WTC11 (cell line): ENCODE measurements around the gene GPC5. TPM values are rescaled to one million over a fixed set of nuclear protein-coding genes. Genes with fewer than 3 reads are reported as not detected.

Source experiments
- ATAC-seq: fragments of 200-7000 bp; cut with Tn5 transposase; 2 replicates; pipeline ENCODE4 v1.10.0; 2021; ENCODE audit warnings: mild to moderate bottlenecking, moderate library complexity
- CTCF ChIA-PET: fragments of 300-600 bp; sonication (Branson Sonifier 250); formaldehyde crosslinking; loops from one replicate; lab custom pipeline; 2021; ENCODE audit warnings: antibody characterized with exemption; lab: Charles Lee
- POLR2A ChIA-PET: fragments of 350-600 bp; sonication (Branson Sonifier 250); formaldehyde crosslinking; loops from one replicate; lab custom pipeline; 2021; ENCODE audit warnings: antibody characterized with exemption; lab: Charles Lee
- DNase-seq: peaks from one replicate; pipeline ENCODE4 v3.0.0; 2021; ENCODE audit warnings: low spot score
- H3K27ac Mint-ChIP-seq: 2 replicates; pipeline ENCODE4 v1.8.0; 2021; ENCODE audit warnings: mixed read lengths
- H3K27me3 Mint-ChIP-seq: 2 replicates; pipeline ENCODE4 v1.8.0; 2021; ENCODE audit warnings: low read depth, mild to moderate bottlenecking, moderate library complexity, mixed read lengths
- H3K36me3 Mint-ChIP-seq: 2 replicates; pipeline ENCODE4 v1.8.0; 2021; ENCODE audit warnings: mixed read lengths
- H3K4me1 Mint-ChIP-seq: 2 replicates; pipeline ENCODE4 v1.8.0; 2022; ENCODE audit warnings: mixed read lengths
- H3K4me3 Mint-ChIP-seq: 2 replicates; pipeline ENCODE4 v1.8.0; 2021; ENCODE audit warnings: mild to moderate bottlenecking, moderate library complexity, mixed read lengths
- H3K9me3 Mint-ChIP-seq: 2 replicates; pipeline ENCODE4 v1.8.0; 2021; ENCODE audit warnings: mixed read lengths
- EMX1 ChIP-seq: fragments of 250-450 bp; sonication (Bioruptor Pico); IDR thresholded peaks from 2 replicates; pipeline ENCODE4 v1.8.0; 2021; ENCODE audit warnings: mild to moderate bottlenecking
- ESRRA ChIP-seq: sonication (generic); formaldehyde crosslinking; IDR thresholded peaks from 2 replicates; pipeline ENCODE4 v1.8.1; 2022; ENCODE audit warnings: mild to moderate bottlenecking, missing genetic modification reagents, borderline replicate concordance
- FOXJ3 ChIP-seq: sonication (generic); formaldehyde crosslinking; IDR thresholded peaks from 2 replicates; pipeline ENCODE4 v1.9.0; 2021; ENCODE audit warnings: missing genetic modification reagents, mild to moderate bottlenecking, borderline replicate concordance
- GRHL2 ChIP-seq: fragments of 250-450 bp; sonication (Bioruptor Pico); IDR thresholded peaks from 2 replicates; pipeline ENCODE4 v1.8.0; 2022; ENCODE audit warnings: mild to moderate bottlenecking, moderate library complexity; ENCODE audit not compliant: insufficient replicate concordance, severe bottlenecking
- HMGA2 ChIP-seq: fragments of 250-450 bp; sonication (Bioruptor Pico); IDR thresholded peaks from 2 replicates; pipeline ENCODE4 v1.4.0; 2021; ENCODE audit warnings: mild to moderate bottlenecking, moderate library complexity
- JUN ChIP-seq: sonication (generic); formaldehyde crosslinking; IDR thresholded peaks from 2 replicates; pipeline ENCODE4 v1.8.0; 2023; ENCODE audit warnings: mild to moderate bottlenecking, missing genetic modification reagents
- KAT7 ChIP-seq: sonication (generic); formaldehyde crosslinking; IDR thresholded peaks from 2 replicates; pipeline ENCODE4 v1.8.1; 2023; ENCODE audit warnings: missing genetic modification reagents, mild to moderate bottlenecking, borderline replicate concordance
- MYBL2 ChIP-seq: sonication (generic); formaldehyde crosslinking; IDR thresholded peaks from 2 replicates; pipeline ENCODE4 v1.8.1; 2023; ENCODE audit warnings: mild to moderate bottlenecking, moderate library complexity, missing genetic modification reagents
- NR1H2 ChIP-seq: sonication (generic); formaldehyde crosslinking; IDR thresholded peaks from 2 replicates; pipeline ENCODE4 v1.9.0; 2021; ENCODE audit warnings: mild to moderate bottlenecking, moderate library complexity, missing genetic modification reagents
- NR3C1 ChIP-seq: sonication (generic); formaldehyde crosslinking; conservative IDR thresholded peaks from 2 replicates; pipeline ENCODE4 v1.8.1; 2023; ENCODE audit warnings: low read depth, mild to moderate bottlenecking, missing genetic modification reagents
- SOX15 ChIP-seq: fragments of 250-450 bp; sonication (Bioruptor Pico); IDR thresholded peaks from 2 replicates; pipeline ENCODE4 v1.9.0; 2021; ENCODE audit warnings: mild to moderate bottlenecking
- TCF7 ChIP-seq: sonication (generic); formaldehyde crosslinking; IDR thresholded peaks from 2 replicates; pipeline ENCODE4 v1.8.0; 2022; ENCODE audit warnings: mild to moderate bottlenecking, low read depth, missing genetic modification reagents, moderate library complexity
- ZBTB21 ChIP-seq: sonication (generic); formaldehyde crosslinking; IDR thresholded peaks from 2 replicates; pipeline ENCODE4 v1.8.1; 2023; ENCODE audit warnings: mild to moderate bottlenecking, missing genetic modification reagents, borderline replicate concordance
- ZNF219 ChIP-seq: sonication (generic); formaldehyde crosslinking; IDR thresholded peaks from 2 replicates; pipeline ENCODE4 v1.8.0; 2023; ENCODE audit warnings: missing genetic modification reagents, mild to moderate bottlenecking, borderline replicate concordance
- total RNA-seq: library from RNA; stranded (reverse); gene quantifications from 3 replicates; pipeline ENCODE4 v1.2.3, GENCODE V29; 2021
- TF ChIP-seq, protein P1 (sequence below): sonication (generic); formaldehyde crosslinking; IDR thresholded peaks from 2 replicates; pipeline ENCODE4 v1.8.1; 2023; ENCODE audit warnings: mild to moderate bottlenecking, moderate library complexity, missing genetic modification reagents
- TF ChIP-seq, protein P2 (sequence below): sonication (generic); formaldehyde crosslinking; IDR thresholded peaks from 2 replicates; pipeline ENCODE4 v1.8.0; 2022; ENCODE audit warnings: mild to moderate bottlenecking, missing genetic modification reagents
- TF ChIP-seq, protein P3 (sequence below): sonication (generic); formaldehyde crosslinking; IDR thresholded peaks from 2 replicates; pipeline ENCODE4 v1.8.0; 2023; ENCODE audit warnings: missing genetic modification reagents
- TF ChIP-seq, protein P4 (sequence below): fragments of 200-600 bp; IDR thresholded peaks from 2 replicates; pipeline ENCODE4 v1.8.0; 2022; ENCODE audit warnings: antibody characterized with exemption
- TF ChIP-seq, protein P5 (sequence below): sonication (generic); formaldehyde crosslinking; IDR thresholded peaks from 2 replicates; pipeline ENCODE4 v1.8.1; 2023; ENCODE audit warnings: mild to moderate bottlenecking, missing genetic modification reagents
- TF ChIP-seq, protein P6 (sequence below): sonication (generic); formaldehyde crosslinking; IDR thresholded peaks from 2 replicates; pipeline ENCODE4 v1.8.0; 2022; ENCODE audit warnings: mild to moderate bottlenecking, missing genetic modification reagents

The GPC5 gene
- total RNA-seq, 1 experiment from 2014 or later = 0.46 TPM

DNA sequence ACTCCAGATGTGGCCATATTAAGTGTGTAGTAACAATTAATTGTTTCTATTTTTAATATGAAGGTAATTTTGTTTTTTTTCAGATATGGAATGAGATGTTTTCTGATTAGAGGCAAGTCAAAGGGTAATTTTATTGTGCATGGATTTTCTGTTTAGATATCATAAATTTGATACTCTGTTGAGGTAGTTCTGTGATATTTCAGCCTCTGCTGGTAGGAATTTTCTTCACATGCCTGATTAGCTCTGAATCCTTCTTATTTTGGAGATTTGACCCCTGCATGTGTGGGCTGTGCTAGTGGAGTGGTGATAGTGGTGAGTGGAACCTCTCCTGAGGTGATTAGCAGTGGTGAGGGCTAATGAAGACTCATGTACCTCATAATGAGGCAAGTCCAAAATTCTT lies 301.4 kb downstream of the GPC5 start:
- H3K27me3 Mint-ChIP-seq = no peaks in the 10 kb centered on the region
- TF ChIP-seq KAT7 (no peak), ZNF219 (CRISPR knock-in tag) (no peak), FOXJ3 (CRISPR knock-in tag) (no peak), JUN (CRISPR knock-in tag) (no peak), ESRRA (CRISPR knock-in tag) (no peak), GRHL2 (CRISPR knock-in tag) (no peak), SOX15 (CRISPR knock-in tag) (no peak), ZBTB21 (no peak)
- TF ChIP-seq, protein P1, sequence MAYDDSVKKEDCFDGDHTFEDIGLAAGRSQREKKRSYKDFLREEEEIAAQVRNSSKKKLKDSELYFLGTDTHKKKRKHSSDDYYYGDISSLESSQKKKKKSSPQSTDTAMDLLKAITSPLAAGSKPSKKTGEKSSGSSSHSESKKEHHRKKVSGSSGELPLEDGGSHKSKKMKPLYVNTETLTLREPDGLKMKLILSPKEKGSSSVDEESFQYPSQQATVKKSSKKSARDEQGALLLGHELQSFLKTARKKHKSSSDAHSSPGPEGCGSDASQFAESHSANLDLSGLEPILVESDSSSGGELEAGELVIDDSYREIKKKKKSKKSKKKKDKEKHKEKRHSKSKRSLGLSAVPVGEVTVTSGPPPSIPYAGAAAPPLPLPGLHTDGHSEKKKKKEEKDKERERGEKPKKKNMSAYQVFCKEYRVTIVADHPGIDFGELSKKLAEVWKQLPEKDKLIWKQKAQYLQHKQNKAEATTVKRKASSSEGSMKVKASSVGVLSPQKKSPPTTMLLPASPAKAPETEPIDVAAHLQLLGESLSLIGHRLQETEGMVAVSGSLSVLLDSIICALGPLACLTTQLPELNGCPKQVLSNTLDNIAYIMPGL (CRISPR knock-in tag) = no peak
- TF ChIP-seq, protein P2, sequence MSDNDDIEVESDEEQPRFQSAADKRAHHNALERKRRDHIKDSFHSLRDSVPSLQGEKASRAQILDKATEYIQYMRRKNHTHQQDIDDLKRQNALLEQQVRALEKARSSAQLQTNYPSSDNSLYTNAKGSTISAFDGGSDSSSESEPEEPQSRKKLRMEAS (CRISPR knock-in tag) = no peak
- TF ChIP-seq, protein P3, sequence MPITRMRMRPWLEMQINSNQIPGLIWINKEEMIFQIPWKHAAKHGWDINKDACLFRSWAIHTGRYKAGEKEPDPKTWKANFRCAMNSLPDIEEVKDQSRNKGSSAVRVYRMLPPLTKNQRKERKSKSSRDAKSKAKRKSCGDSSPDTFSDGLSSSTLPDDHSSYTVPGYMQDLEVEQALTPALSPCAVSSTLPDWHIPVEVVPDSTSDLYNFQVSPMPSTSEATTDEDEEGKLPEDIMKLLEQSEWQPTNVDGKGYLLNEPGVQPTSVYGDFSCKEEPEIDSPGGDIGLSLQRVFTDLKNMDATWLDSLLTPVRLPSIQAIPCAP (CRISPR knock-in tag) = no peak
- TF ChIP-seq, all 79 proteins: peak for 0
- H3K9me3 Mint-ChIP-seq = peaks cover 7% of the 10 kb centered on the region; the same call in 1 of the 2 replicates
- POLR2A ChIA-PET = no interaction called here
- no peak overlapping the region for H3K4me3 Mint-ChIP-seq
- no peak for ATAC-seq
- no peaks in the 10 kb centered on the region for H3K36me3 Mint-ChIP-seq
- DNase-seq = no peak
- CTCF ChIA-PET = no interaction called here
- H3K27ac Mint-ChIP-seq = no peak overlapping the region
- H3K4me1 Mint-ChIP-seq = no peaks in the 10 kb centered on the region

DNA sequence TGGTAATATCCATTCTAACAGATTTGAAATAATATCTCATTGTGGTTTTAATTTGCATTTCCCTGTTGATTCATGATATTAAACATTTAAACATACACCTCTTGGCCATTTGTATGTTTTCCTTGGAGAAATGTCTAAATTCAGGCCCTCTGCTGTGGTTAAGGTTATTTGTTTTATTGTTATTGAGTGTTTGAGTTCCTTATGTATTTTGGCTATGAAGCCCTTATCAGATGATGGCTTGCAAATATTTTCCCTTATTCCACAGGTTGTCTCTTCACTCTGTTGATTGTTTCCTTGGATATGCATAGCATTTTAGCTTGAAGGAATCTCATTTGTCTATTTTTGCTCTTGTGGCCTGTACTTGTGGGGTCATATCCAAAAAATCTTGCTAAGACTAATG lies 303.6 kb downstream of the GPC5 start:
- CTCF ChIA-PET = no interaction called here
- H3K27ac Mint-ChIP-seq = no peak overlapping the region
- no peak for TF ChIP-seq ZNF219 (CRISPR knock-in tag)
- TF ChIP-seq, protein P1 (CRISPR knock-in tag) = no peak
- TF ChIP-seq NR1H2 (CRISPR knock-in tag) = no peak
- TF ChIP-seq NR3C1 (CRISPR knock-in tag) = no peak
- TF ChIP-seq GRHL2 (CRISPR knock-in tag) = no peak
- TF ChIP-seq SOX15 (CRISPR knock-in tag) = no peak
- TF ChIP-seq JUN (CRISPR knock-in tag) = no peak
- TF ChIP-seq, protein P4, sequence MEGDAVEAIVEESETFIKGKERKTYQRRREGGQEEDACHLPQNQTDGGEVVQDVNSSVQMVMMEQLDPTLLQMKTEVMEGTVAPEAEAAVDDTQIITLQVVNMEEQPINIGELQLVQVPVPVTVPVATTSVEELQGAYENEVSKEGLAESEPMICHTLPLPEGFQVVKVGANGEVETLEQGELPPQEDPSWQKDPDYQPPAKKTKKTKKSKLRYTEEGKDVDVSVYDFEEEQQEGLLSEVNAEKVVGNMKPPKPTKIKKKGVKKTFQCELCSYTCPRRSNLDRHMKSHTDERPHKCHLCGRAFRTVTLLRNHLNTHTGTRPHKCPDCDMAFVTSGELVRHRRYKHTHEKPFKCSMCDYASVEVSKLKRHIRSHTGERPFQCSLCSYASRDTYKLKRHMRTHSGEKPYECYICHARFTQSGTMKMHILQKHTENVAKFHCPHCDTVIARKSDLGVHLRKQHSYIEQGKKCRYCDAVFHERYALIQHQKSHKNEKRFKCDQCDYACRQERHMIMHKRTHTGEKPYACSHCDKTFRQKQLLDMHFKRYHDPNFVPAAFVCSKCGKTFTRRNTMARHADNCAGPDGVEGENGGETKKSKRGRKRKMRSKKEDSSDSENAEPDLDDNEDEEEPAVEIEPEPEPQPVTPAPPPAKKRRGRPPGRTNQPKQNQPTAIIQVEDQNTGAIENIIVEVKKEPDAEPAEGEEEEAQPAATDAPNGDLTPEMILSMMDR = no peak
- TF ChIP-seq KAT7 = no peak
- no peak for TF ChIP-seq EMX1 (CRISPR knock-in tag)
- no peak for TF ChIP-seq MYBL2
- TF ChIP-seq TCF7 (CRISPR knock-in tag) = no peak
- TF ChIP-seq, protein P5, sequence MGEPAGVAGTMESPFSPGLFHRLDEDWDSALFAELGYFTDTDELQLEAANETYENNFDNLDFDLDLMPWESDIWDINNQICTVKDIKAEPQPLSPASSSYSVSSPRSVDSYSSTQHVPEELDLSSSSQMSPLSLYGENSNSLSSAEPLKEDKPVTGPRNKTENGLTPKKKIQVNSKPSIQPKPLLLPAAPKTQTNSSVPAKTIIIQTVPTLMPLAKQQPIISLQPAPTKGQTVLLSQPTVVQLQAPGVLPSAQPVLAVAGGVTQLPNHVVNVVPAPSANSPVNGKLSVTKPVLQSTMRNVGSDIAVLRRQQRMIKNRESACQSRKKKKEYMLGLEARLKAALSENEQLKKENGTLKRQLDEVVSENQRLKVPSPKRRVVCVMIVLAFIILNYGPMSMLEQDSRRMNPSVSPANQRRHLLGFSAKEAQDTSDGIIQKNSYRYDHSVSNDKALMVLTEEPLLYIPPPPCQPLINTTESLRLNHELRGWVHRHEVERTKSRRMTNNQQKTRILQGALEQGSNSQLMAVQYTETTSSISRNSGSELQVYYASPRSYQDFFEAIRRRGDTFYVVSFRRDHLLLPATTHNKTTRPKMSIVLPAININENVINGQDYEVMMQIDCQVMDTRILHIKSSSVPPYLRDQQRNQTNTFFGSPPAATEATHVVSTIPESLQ (CRISPR knock-in tag) = no peak
- TF ChIP-seq, protein P6, sequence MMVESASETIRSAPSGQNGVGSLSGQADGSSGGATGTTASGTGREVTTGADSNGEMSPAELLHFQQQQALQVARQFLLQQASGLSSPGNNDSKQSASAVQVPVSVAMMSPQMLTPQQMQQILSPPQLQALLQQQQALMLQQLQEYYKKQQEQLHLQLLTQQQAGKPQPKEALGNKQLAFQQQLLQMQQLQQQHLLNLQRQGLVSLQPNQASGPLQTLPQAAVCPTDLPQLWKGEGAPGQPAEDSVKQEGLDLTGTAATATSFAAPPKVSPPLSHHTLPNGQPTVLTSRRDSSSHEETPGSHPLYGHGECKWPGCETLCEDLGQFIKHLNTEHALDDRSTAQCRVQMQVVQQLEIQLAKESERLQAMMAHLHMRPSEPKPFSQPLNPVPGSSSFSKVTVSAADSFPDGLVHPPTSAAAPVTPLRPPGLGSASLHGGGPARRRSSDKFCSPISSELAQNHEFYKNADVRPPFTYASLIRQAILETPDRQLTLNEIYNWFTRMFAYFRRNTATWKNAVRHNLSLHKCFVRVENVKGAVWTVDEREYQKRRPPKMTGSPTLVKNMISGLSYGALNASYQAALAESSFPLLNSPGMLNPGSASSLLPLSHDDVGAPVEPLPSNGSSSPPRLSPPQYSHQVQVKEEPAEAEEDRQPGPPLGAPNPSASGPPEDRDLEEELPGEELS (CRISPR knock-in tag) = no peak
- no peak for TF ChIP-seq HMGA2
- no peaks in the 10 kb centered on the region for H3K27me3 Mint-ChIP-seq
- H3K4me1 Mint-ChIP-seq = no peaks in the 10 kb centered on the region
- no peak for DNase-seq
- H3K9me3 Mint-ChIP-seq = peaks cover 7% of the 10 kb centered on the region; the same call in 1 of the 2 replicates
- POLR2A ChIA-PET = no interaction called here
- H3K4me3 Mint-ChIP-seq = no peak overlapping the region
- H3K36me3 Mint-ChIP-seq = no peaks in the 10 kb centered on the region
- ATAC-seq = no peak
